GM08714 (cell line): ENCODE results near the gene RALA.

Experiments
- H3K4me3 ChIP-seq: fragments of 200-500 bp; sonication (Bioruptor generic); 2 replicates; pipeline ENCODE4 v1.5.1; 2014; ENCODE audit warnings: mild to moderate bottlenecking, low read length, inconsistent platforms
- ZNF274 ChIP-seq: IDR thresholded peaks from 2 replicates; pipeline ENCODE4 v1.6.1; 2012; ENCODE audit warnings: mild to moderate bottlenecking, low read depth, low read length

The RALA gene

GRCh38 chr7:39700932-39701331 lies 77.6 kb downstream of the RALA start:
- no peak for TF ChIP-seq ZNF274
- H3K4me3 ChIP-seq = no peak overlapping the region

GRCh38 chr7:39702133-39702532 lies 78.8 kb downstream of the RALA start:
- H3K4me3 ChIP-seq = no peak overlapping the region
- TF ChIP-seq ZNF274 = no peak

- no peak overlapping the region for H3K4me3 ChIP-seq
- TF ChIP-seq ZNF274 = no peak
Measured at GRCh38 chr7:39703144-39703543, 79.8 kb downstream of the RALA start.

GRCh38 chr7:39709029-39709428 lies 85.7 kb downstream of the RALA start:
- no peak overlapping the region for H3K4me3 ChIP-seq
- no peak for TF ChIP-seq ZNF274

- no peak overlapping the region for H3K4me3 ChIP-seq
- TF ChIP-seq ZNF274 = no peak
Measured at GRCh38 chr7:39709768-39710311, 86.5 kb downstream of the RALA start.

- H3K4me3 ChIP-seq = no peak overlapping the region
- TF ChIP-seq ZNF274 = no peak
Measured at GRCh38 chr7:39712751-39713150, 89.4 kb downstream of the RALA start.

- no peak for TF ChIP-seq ZNF274
- no peak overlapping the region for H3K4me3 ChIP-seq
Measured at GRCh38 chr7:39714447-39715091, 91.2 kb downstream of the RALA start.

- no peak overlapping the region for H3K4me3 ChIP-seq
- no peak for TF ChIP-seq ZNF274
Measured at GRCh38 chr7:39720586-39720985, 97.2 kb downstream of the RALA start.

GRCh38 chr7:39721345-39721744 lies 98.0 kb downstream of the RALA start:
- no peak for TF ChIP-seq ZNF274

GRCh38 chr7:39721919-39722597 lies 98.7 kb downstream of the RALA start:
- no peak overlapping the region for H3K4me3 ChIP-seq
- TF ChIP-seq ZNF274 = no peak

More at GRCh38 chr7:39721345-39721744, 98.0 kb downstream of the RALA start:
- no peak overlapping the region for H3K4me3 ChIP-seq

GRCh38 chr7:39727231-39728012 lies 104.0 kb downstream of the RALA start:
- H3K4me3 ChIP-seq = no peak overlapping the region
- TF ChIP-seq ZNF274 = no peak

- H3K4me3 ChIP-seq = peak overlapping the region; percentile 92
- TF ChIP-seq ZNF274 = no peak
Measured at GRCh38 chr7:39732837-39733804, 109.7 kb downstream of the RALA start.

- H3K4me3 ChIP-seq = peak overlapping the region; percentile 92
- no peak for TF ChIP-seq ZNF274
Measured at GRCh38 chr7:39733881-39734632, 110.7 kb downstream of the RALA start.

GRCh38 chr7:39734633-39735004 lies 111.2 kb downstream of the RALA start:
- TF ChIP-seq ZNF274 = no peak
- H3K4me3 ChIP-seq = peak overlapping the region; percentile 92
